Naive thymus-derived CD8-positive, alpha-beta T cell (primary cell): ENCODE data around the gene ROPN1L. TPM values are rescaled to one million over a fixed set of nuclear protein-coding genes. Genes with fewer than 3 reads are reported as not detected.
A peak's percentile ranks its signal among the peaks of the same experiment; 100 is the strongest.

Experiments used
- ATAC-seq, 2 donors: fragments of 150-1000 bp; cut with Tn5 transposase in 1 of 2; sonication (Bioruptor Pico), chemical (Tn5 transposase) in 1 of 2; 1 replicate in 1 of 2; 2 replicates in 1 of 2; pipeline ENCODE4 v1.10.0; 2021; ENCODE audit warnings: mild to moderate bottlenecking in 2 of 2, moderate library complexity in 2 of 2
- POLR2A ChIA-PET: fragments of 350-600 bp; sonication (Branson Sonifier 250); formaldehyde crosslinking; loops from one replicate; lab custom pipeline; 2021; ENCODE audit warnings: antibody characterized with exemption; lab: Charles Lee
- DNase-seq, 10 donors: peaks; one replicate each; pipeline versions ENCODE4 v3.0.0 to v3.0.0-alpha.2; 2020 to 2022
- H3K27ac Mint-ChIP-seq, 10 donors: one replicate each; pipeline ENCODE4 v1.8.0; 2020 to 2022; ENCODE audit warnings: mild to moderate bottlenecking in 10 of 10, mixed read lengths in 10 of 10, moderate library complexity in 4 of 10, inconsistent platforms in 1 of 10
- H3K27me3 Mint-ChIP-seq, 5 donors: one replicate each; pipeline ENCODE4 v1.8.0; 2021 to 2022; ENCODE audit warnings: mixed read lengths in 5 of 5
- H3K36me3 Mint-ChIP-seq, 3 donors: one replicate each; pipeline ENCODE4 v1.8.0; 2020 to 2022; ENCODE audit warnings: mixed read lengths in 3 of 3, mild to moderate bottlenecking in 2 of 3, inconsistent platforms in 1 of 3
- H3K4me1 Mint-ChIP-seq, 4 donors: one replicate each; pipeline ENCODE4 v1.8.0; 2021 to 2022; ENCODE audit warnings: mixed read lengths in 4 of 4
- H3K4me3 Mint-ChIP-seq, 10 donors: one replicate each; pipeline ENCODE4 v1.8.0; 2020 to 2022; ENCODE audit warnings: mild to moderate bottlenecking in 10 of 10, mixed read lengths in 10 of 10, moderate library complexity in 6 of 10, inconsistent platforms in 1 of 10
- H3K9me3 Mint-ChIP-seq, 9 donors: one replicate each; pipeline ENCODE4 v1.8.0; 2020 to 2022; ENCODE audit warnings: mixed read lengths in 9 of 9, mild to moderate bottlenecking in 3 of 9, inconsistent platforms in 1 of 9, moderate library complexity in 1 of 9
- polyA plus RNA-seq, 3 donors: library from polyadenylated mRNA; unstranded; fragments of 300-500 nt; fragmentation: Illumina TruSeq; gene quantifications; one replicate each; pipeline ENCODE4 v1.2.3, GENCODE V29; 2021
- total RNA-seq, 8 experiments: library from RNA in 2 of 8; stranded (reverse) in 2 of 8; gene quantifications; one replicate each; pipeline ENCODE4 v1.2.3 and lab custom pipeline; 2021 to 2026

Gene ROPN1L
- total and polyA plus RNA-seq, 5 experiments from 2014 or later: 0.57 to 1.7 (median 1.3) TPM; not detected in 1

GRCh38 chr5:10475931-10476676, 34.4 kb downstream of the ROPN1L start:
- no peak for ATAC-seq
- no peak for DNase-seq
- POLR2A ChIA-PET: no interaction called here
- Mint-ChIP-seq H3K27ac (no peak overlapping the region), H3K27me3 (peaks cover 0 to 5% (median 2%) of the 10 kb centered on the region in 5 donors), H3K4me1 (no peaks in the 10 kb centered on the region), H3K36me3 (peaks cover 0 to 23% (median 8%) of the 10 kb centered on the region in 3 donors), H3K9me3 (peaks cover 0 to 29% (median 6%) of the 10 kb centered on the region in 9 donors), H3K4me3 (no peak overlapping the region)

GRCh38 chr5:10476878-10477277, 35.2 kb downstream of the ROPN1L start:
- H3K4me3 Mint-ChIP-seq: no peak overlapping the region
- no peak for DNase-seq
- no peak overlapping the region for H3K27ac Mint-ChIP-seq
- peaks cover 0 to 29% (median 6%) of the 10 kb centered on the region in 9 donors for H3K9me3 Mint-ChIP-seq
- POLR2A ChIA-PET: no interaction called here
- no peaks in the 10 kb centered on the region for H3K4me1 Mint-ChIP-seq
- no peak for ATAC-seq
- peaks cover 0 to 6% (median 2%) of the 10 kb centered on the region in 5 donors for H3K27me3 Mint-ChIP-seq
- peaks cover 0 to 23% (median 8%) of the 10 kb centered on the region in 3 donors for H3K36me3 Mint-ChIP-seq

DNA sequence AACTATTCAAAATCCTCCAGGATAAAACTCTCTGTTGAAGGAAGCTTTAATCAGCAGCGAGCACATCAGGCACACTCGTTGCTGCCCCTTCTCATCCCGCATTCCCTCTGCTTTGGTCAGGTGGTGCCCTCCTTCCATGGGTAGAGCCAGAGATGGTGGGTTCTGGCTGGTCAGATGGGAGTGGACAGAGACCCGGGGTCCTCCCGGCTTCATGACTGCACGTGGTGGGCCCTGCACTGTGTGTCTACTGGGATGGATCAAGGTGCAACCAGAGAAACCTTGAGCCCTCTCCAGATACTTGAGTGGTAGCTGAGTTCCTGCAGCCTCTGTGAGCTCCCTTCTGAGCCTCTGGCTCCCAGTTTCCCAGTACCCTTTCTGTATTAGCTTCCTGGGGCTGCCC, 36.3 kb downstream of the ROPN1L start:
- POLR2A ChIA-PET: no interaction called here
- Mint-ChIP-seq H3K36me3 (peaks cover 0 to 23% (median 8%) of the 10 kb centered on the region in 3 donors), H3K4me1 (no peaks in the 10 kb centered on the region), H3K27me3 (peaks cover 0 to 6% (median 2%) of the 10 kb centered on the region in 5 donors), H3K9me3 (peaks cover 0 to 29% (median 6%) of the 10 kb centered on the region in 9 donors), H3K27ac (no peak overlapping the region), H3K4me3 (no peak overlapping the region)
- ATAC-seq (no peak), DNase-seq (no peak)

DNA sequence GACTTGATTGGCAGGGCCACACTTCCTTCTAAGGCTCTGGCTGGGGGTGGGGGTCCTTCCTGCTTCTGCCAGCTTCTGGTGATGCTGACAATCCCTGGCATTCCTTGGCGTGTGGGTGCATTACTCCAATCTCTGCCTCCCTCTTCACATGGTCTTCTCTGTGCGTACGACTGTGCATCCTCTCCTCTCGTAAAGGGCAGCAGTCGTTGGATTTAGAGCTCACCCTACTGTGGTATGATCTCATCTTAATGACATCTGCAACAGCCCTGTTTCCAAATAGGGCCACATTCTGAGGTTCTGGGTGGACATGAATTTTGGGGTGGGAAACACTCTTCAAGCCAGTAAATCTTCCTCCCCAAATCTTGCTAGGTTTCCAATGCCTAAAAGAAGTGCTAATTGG, 36.8 kb downstream of the ROPN1L start:
- ATAC-seq: no peak
- Mint-ChIP-seq H3K36me3 (peaks cover 0 to 23% (median 8%) of the 10 kb centered on the region in 3 donors), H3K27me3 (peaks cover 0 to 10% (median 2%) of the 10 kb centered on the region in 5 donors), H3K4me3 (peak overlapping the region in 1 of 10 donors; percentile 45), H3K4me1 (no peaks in the 10 kb centered on the region), H3K9me3 (peaks cover 0 to 24% (median 5%) of the 10 kb centered on the region in 9 donors), H3K27ac (no peak overlapping the region)
- POLR2A ChIA-PET: no interaction called here
- DNase-seq: no peak

DNA sequence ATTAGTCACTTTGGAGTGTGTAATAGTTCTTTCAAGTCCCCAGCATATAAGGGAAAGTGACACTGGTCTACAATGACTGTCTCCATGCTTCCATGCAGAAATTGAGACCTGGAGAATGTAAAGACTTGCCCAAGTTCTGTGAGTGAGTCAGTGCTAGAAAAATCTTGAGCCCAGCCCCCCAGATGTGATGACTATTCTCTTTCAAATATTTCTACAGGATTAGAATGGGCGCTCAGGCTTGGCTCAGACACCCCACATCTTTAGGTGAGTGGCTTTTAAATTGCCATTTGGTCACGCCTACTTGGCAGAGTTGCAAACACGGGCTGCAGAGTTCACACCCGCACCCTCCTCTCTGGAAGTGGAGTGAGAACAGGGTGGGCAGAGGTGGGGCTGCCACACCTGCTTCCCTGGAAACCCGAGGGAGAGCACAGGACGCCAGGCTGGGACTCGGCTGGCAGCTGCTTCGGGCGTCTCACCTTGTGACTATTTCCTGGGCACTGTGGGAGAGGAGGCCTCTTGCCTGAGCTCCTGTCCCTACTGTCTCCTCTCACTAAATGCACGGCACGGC, 37.6 kb downstream of the ROPN1L start:
- Mint-ChIP-seq H3K4me1 (no peaks in the 10 kb centered on the region), H3K27ac (no peak overlapping the region), H3K36me3 (peaks cover 0 to 23% (median 6%) of the 10 kb centered on the region in 3 donors), H3K27me3 (peaks cover 0 to 18% (median 4%) of the 10 kb centered on the region in 5 donors), H3K4me3 (no peak overlapping the region), H3K9me3 (peaks cover 0 to 20% (median 4%) of the 10 kb centered on the region in 9 donors)
- DNase-seq: no peak
- no peak for ATAC-seq
- POLR2A ChIA-PET: no interaction called here

GRCh38 chr5:10480237-10480985, 38.7 kb downstream of the ROPN1L start:
- DNase-seq: no peak
- Mint-ChIP-seq H3K27ac (peak overlapping the region in 1 of 10 donors; percentile 20), H3K9me3 (peaks cover 0 to 8% (median 2%) of the 10 kb centered on the region in 9 donors), H3K36me3 (peaks cover 0 to 11% (median 0%) of the 10 kb centered on the region in 3 donors), H3K27me3 (peaks cover 1 to 27% (median 9%) of the 10 kb centered on the region in 5 donors), H3K4me3 (no peak overlapping the region), H3K4me1 (peaks cover 0 to 5% (median 2%) of the 10 kb centered on the region in 4 donors)
- no peak for ATAC-seq
- POLR2A ChIA-PET: no interaction called here

DNA sequence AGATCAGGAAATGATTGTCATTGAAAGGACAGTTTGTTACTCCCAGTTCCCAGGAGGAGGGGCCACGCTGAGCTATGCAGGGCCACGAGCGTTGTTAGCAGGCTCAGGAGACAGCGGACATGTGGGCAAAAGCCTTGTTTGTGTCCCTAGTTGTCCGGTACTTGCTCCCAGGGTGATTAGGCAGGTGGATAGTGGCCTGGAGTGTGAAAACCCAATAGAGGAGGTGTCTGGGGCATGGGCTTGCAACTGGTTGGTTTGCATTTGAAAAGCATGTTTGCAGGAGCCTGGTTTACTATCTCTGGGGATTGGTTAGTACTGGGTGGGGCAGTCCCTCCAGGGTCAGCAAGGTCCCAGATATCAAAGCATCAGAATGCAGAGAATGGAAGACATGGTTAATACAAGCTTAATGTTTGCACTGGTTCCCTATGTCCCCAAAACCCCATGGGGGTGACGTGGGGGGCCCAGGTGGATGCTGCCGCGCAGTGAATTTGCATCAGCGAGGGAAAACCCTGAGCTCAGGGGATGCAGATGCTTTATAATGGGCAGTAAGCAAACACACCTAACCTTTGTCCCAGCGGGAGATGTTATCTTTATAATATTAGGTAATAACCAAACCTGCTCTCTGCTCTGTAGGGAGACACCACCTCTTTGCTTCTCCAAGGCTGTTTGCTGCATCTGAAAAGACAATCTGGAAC, 39.7 kb downstream of the ROPN1L start:
- peaks cover 1 to 27% (median 9%) of the 10 kb centered on the region in 5 donors for H3K27me3 Mint-ChIP-seq
- H3K4me1 Mint-ChIP-seq: peaks cover 0 to 6% (median 2%) of the 10 kb centered on the region in 4 donors
- POLR2A ChIA-PET: no interaction called here
- no peak overlapping the region for H3K27ac Mint-ChIP-seq
- peaks cover 0 to 2% (median 0%) of the 10 kb centered on the region in 9 donors for H3K9me3 Mint-ChIP-seq
- no peak overlapping the region for H3K4me3 Mint-ChIP-seq
- DNase-seq (no peak), ATAC-seq (no peak)
- peaks cover 0 to 4% (median 0%) of the 10 kb centered on the region in 3 donors for H3K36me3 Mint-ChIP-seq

DNA sequence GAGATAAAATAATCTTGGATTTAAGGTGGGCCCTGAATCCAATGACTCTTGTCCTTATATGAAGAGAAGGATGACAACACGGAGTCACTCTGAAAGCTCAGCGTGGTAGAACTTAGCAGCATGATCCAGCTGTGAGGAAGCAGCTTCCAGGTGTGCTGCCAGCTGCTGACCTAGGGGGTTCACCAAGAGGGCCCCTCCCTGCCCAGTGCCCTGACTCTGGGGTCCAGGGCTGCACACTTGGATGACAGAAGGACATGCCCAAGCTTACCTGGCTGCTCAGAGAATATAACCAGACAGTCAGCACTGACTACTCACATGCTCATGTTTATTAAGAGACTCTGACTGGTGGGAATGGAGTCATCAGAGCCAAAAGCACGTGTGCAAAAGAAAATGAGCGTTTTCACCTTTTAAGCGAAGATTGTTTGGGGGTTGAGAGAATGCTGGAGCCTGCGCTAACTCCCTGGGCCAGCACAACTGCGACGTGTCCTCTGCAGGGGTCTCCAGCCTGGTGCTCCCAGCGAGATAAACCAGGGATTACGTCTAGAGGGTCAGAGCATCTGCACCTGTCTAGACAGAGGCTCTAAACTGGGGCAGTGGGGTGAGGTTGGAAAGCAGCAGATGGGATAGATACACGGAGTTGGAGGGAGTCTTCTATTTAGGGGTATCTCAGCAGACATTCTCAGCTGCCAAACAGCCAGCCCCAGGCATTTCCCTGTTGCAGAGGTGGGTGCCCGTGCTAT, 41.3 kb downstream of the ROPN1L start:
- POLR2A ChIA-PET: no interaction called here
- peaks cover 0 to 6% (median 2%) of the 10 kb centered on the region in 4 donors for H3K4me1 Mint-ChIP-seq
- peak overlapping the region in 1 of 10 donors; percentile 1 for H3K27ac Mint-ChIP-seq

DNA sequence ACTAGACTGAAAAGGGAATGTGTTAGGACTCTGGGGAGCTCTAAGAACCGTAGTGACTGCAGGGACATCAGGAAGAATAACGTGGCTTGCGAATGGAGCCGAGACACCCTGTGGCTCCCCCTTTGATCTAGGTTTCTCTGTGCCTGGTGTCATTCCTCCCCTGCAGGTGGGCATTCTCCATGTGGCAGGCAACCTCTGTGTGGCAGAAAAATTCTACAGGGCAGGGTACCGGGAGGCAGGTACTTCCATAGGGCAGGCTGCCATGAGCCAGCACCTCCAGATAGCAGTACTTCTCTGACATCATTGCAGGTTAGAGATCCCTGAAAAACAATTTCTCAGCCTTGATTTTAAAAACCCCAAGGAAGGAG, 43.1 kb downstream of the ROPN1L start:
- H3K27ac Mint-ChIP-seq: no peak overlapping the region
- peaks cover 4 to 20% (median 8%) of the 10 kb centered on the region in 4 donors for H3K4me1 Mint-ChIP-seq
- no peak for ATAC-seq
- H3K36me3 Mint-ChIP-seq: no peaks in the 10 kb centered on the region
- no peak for DNase-seq
- no peaks in the 10 kb centered on the region for H3K9me3 Mint-ChIP-seq
- POLR2A ChIA-PET: interaction anchor here (0.6 kb wide), 1 partner anchor 10 kb away, joined by 3 read pairs; no protein-coding TSS in a partner anchor
- H3K27me3 Mint-ChIP-seq: peaks cover 1 to 27% (median 9%) of the 10 kb centered on the region in 5 donors
- H3K4me3 Mint-ChIP-seq: no peak overlapping the region

More for the DNA sequence above, 41.3 kb downstream of the ROPN1L start:
- no peak overlapping the region for H3K4me3 Mint-ChIP-seq
- no peak for ATAC-seq
- H3K36me3 Mint-ChIP-seq: no peaks in the 10 kb centered on the region
- H3K27me3 Mint-ChIP-seq: peaks cover 1 to 27% (median 9%) of the 10 kb centered on the region in 5 donors
- H3K9me3 Mint-ChIP-seq: no peaks in the 10 kb centered on the region
- DNase-seq: no peak

GRCh38 chr5:10485142-10485795, 43.6 kb downstream of the ROPN1L start:
- H3K36me3 Mint-ChIP-seq: no peaks in the 10 kb centered on the region
- H3K27me3 Mint-ChIP-seq: peaks cover 1 to 27% (median 9%) of the 10 kb centered on the region in 5 donors
- no peak overlapping the region for H3K27ac Mint-ChIP-seq
- no peak for DNase-seq
- POLR2A ChIA-PET: no interaction called here
- H3K9me3 Mint-ChIP-seq: no peaks in the 10 kb centered on the region
- no peak for ATAC-seq
- peaks cover 8 to 25% (median 13%) of the 10 kb centered on the region in 4 donors for H3K4me1 Mint-ChIP-seq
- H3K4me3 Mint-ChIP-seq: no peak overlapping the region

GRCh38 chr5:10485897-10486296, 44.2 kb downstream of the ROPN1L start:
- Mint-ChIP-seq H3K9me3 (no peaks in the 10 kb centered on the region), H3K27ac (no peak overlapping the region), H3K4me3 (no peak overlapping the region), H3K27me3 (peaks cover 1 to 27% (median 6%) of the 10 kb centered on the region in 5 donors), H3K36me3 (no peaks in the 10 kb centered on the region), H3K4me1 (peaks cover 8 to 28% (median 16%) of the 10 kb centered on the region in 4 donors)
- DNase-seq (no peak), ATAC-seq (no peak)
- POLR2A ChIA-PET: no interaction called here
